ENCODE results near the gene SDF4. TPM values are rescaled to one million over a fixed set of nuclear protein-coding genes. Genes with fewer than 3 reads are reported as not detected.

The SDF4 gene
- total RNA-seq, 4 donors from 2014 or later = 153 to 267 (median 226) TPM

DNA sequence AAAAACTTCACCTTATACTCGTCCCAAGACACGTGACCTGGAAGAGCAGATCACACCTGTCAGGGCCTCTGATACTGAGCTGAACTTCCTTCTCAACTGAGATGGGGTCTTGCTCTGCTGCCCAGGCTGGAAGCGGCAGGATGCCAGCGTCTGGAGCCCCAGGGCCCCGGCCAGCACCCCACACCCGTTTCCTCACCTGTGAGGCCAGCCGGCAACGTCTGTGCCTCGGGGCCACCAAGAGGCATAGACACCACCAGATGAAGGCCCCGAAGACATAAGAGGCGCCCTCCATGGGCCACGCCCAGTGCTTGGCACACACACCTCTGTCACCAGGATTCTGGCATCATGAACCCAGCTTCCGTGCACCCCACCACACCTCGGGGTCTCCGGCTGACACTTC, 8.5 kb downstream of the SDF4 start:
- peaks cover 0 to 40% (median 8%) of the 10 kb centered on the region in 4 donors for H3K36me3 ChIP-seq
- H3K4me3 ChIP-seq = no peak overlapping the region
- no peak for DNase-seq
- no peaks in the 10 kb centered on the region for H3K27me3 ChIP-seq
- 93% methylated on average over 3 to 15 of the region's 15 CpGs for WGBS, 2 donors (ENCODE audit: low coverage in 1 of 2)
- TF ChIP-seq EP300 (IDR thresholded peaks at IDR 0.05; ENCODE audit: low read depth) (no peak), POLR2A (IDR thresholded peaks at IDR 0.05) (no peak), CTCF (IDR thresholded peaks at IDR 0.05) (no peak), POLR2AphosphoS5 (IDR thresholded peaks at IDR 0.05) (no peak)
- peaks cover 0 to 6% (median 0%) of the 10 kb centered on the region in 4 donors for H3K4me1 ChIP-seq
- H3K27ac ChIP-seq = no peak overlapping the region
- intact Hi-C loops (cut with DNase I; ENCODE audit: low total_unique reads) (loop anchor here (10.0 kb wide), 1 partner anchor 69 kb away; no protein-coding TSS in a partner anchor), in situ Hi-C loops (cut with MboI; ENCODE audit: low pct_ligation_motif_present in 1 of 4, low pct_unique_long_range_greater_than_20kb in 1 of 4, low sequenced_read_pairs in 3 of 4) (no loop called here)
- H3K9me3 ChIP-seq = no peaks in the 10 kb centered on the region

- Histone ChIP-seq H3K4me1 (peaks cover 0 to 6% (median 0%) of the 10 kb centered on the region in 4 donors), H3K9me3 (no peaks in the 10 kb centered on the region), H3K27me3 (no peaks in the 10 kb centered on the region), H3K36me3 (peaks cover 0 to 46% (median 9%) of the 10 kb centered on the region in 4 donors), H3K4me3 (no peak overlapping the region), H3K27ac (peak overlapping the region in 1 of 4 donors; percentile 39)
- in situ Hi-C loops (cut with MboI; ENCODE audit: low pct_ligation_motif_present in 1 of 4, low pct_unique_long_range_greater_than_20kb in 1 of 4, low sequenced_read_pairs in 3 of 4) (no loop called here), intact Hi-C loops (cut with DNase I; ENCODE audit: low total_unique reads) (loop anchor here (10.0 kb wide), 1 partner anchor 68 kb away; no protein-coding TSS in a partner anchor)
- TF ChIP-seq CTCF (IDR thresholded peaks at IDR 0.05) (no peak), EP300 (IDR thresholded peaks at IDR 0.05; ENCODE audit: low read depth) (no peak), POLR2A (IDR thresholded peaks at IDR 0.05) (no peak), POLR2AphosphoS5 (IDR thresholded peaks at IDR 0.05) (no peak)
- DNase-seq = no peak
- WGBS, 2 donors (ENCODE audit: low coverage in 1 of 2) = 90% methylated on average over 43 of the region's 44 CpGs; no CpG with 5 or more reads in 1 of the 2 donors
These were observed 9.1 kb downstream of the SDF4 start for GRCh38 chr1:1222575-1223225.

GRCh38 chr1:1221887-1222574, 9.8 kb downstream of the SDF4 start:
- Histone ChIP-seq H3K36me3 (peaks cover 0 to 51% (median 9%) of the 10 kb centered on the region in 4 donors), H3K27ac (peak overlapping the region in 1 of 4 donors; percentile 39), H3K9me3 (no peaks in the 10 kb centered on the region), H3K27me3 (no peaks in the 10 kb centered on the region), H3K4me3 (no peak overlapping the region), H3K4me1 (peaks cover 0 to 6% (median 0%) of the 10 kb centered on the region in 4 donors)
- peak; percentile 44 for DNase-seq
- in situ Hi-C loops (cut with MboI; ENCODE audit: low pct_ligation_motif_present in 1 of 4, low pct_unique_long_range_greater_than_20kb in 1 of 4, low sequenced_read_pairs in 3 of 4) = no loop called here
- intact Hi-C loops (cut with DNase I; ENCODE audit: low total_unique reads) = loop anchor here (10.0 kb wide), 1 partner anchor 67 kb away; no protein-coding TSS in a partner anchor
- 74 to 95% methylated on average over 7 to 24 of the region's 30 CpGs for WGBS, 2 donors (ENCODE audit: low coverage in 1 of 2)
- no peak for TF ChIP-seq CTCF (IDR thresholded peaks at IDR 0.05)
- no peak for TF ChIP-seq POLR2AphosphoS5 (IDR thresholded peaks at IDR 0.05)
- no peak for TF ChIP-seq POLR2A (IDR thresholded peaks at IDR 0.05)
- no peak for TF ChIP-seq EP300 (IDR thresholded peaks at IDR 0.05; ENCODE audit: low read depth)

GRCh38 chr1:1220197-1220596, 11.6 kb downstream of the SDF4 start:
- Histone ChIP-seq H3K36me3 (peaks cover 0 to 50% (median 13%) of the 10 kb centered on the region in 4 donors), H3K4me1 (peaks cover 0 to 6% (median under 1%) of the 10 kb centered on the region in 4 donors), H3K9me3 (no peaks in the 10 kb centered on the region), H3K4me3 (no peak overlapping the region), H3K27me3 (no peaks in the 10 kb centered on the region), H3K27ac (no peak overlapping the region)
- no peak for TF ChIP-seq POLR2AphosphoS5 (IDR thresholded peaks at IDR 0.05)
- no peak for TF ChIP-seq POLR2A (IDR thresholded peaks at IDR 0.05)
- TF ChIP-seq EP300 (IDR thresholded peaks at IDR 0.05; ENCODE audit: low read depth) = no peak
- TF ChIP-seq CTCF (IDR thresholded peaks at IDR 0.05) = no peak
- in situ Hi-C loops (cut with MboI; ENCODE audit: low pct_ligation_motif_present in 1 of 4, low pct_unique_long_range_greater_than_20kb in 1 of 4, low sequenced_read_pairs in 3 of 4) (no loop called here), intact Hi-C loops (cut with DNase I; ENCODE audit: low total_unique reads) (loop anchor here (10.0 kb wide), 1 partner anchor 65 kb away; no protein-coding TSS in a partner anchor)
- no peak for DNase-seq
- 91 to 100% methylated on average over 1 to 23 of the region's 24 CpGs for WGBS, 2 donors (ENCODE audit: low coverage in 1 of 2)
